ACHN (cell line): ENCODE data around the gene ACAD11.
A peak's percentile ranks its signal among the peaks of the same experiment; 100 is the strongest.
"Not testable (repeated sequence)": the region's sequence is repeated elsewhere in the genome, so short reads cannot be mapped to it uniquely, and the experiment has no call there.

ENCODE experiments used
- DNase-seq: peaks from one replicate; pipeline ENCODE4 v3.0.0-alpha.2; 2015
- in situ Hi-C: cut with HindIII; loops from 2 replicates; pipeline ENCODE4 v1.10.0; 2017; ENCODE audit warnings: low sequenced_read_pairs, low pct_ligation_motif_present, low pct_unique_long_range_greater_than_20kb

The ACAD11 gene

GRCh38 chr3:132622148-132622547, 37.5 kb downstream of the ACAD11 start:
- no peak for DNase-seq
- in situ Hi-C loops: no loop called here

GRCh38 chr3:132616780-132617179, 42.8 kb downstream of the ACAD11 start:
- in situ Hi-C loops: no loop called here
- DNase-seq: no peak

- in situ Hi-C loops: no loop called here
- DNase-seq: no peak
These were observed 43.7 kb downstream of the ACAD11 start for GRCh38 chr3:132615881-132616280.

- DNase-seq, in situ Hi-C loops: not testable (repeated sequence)
These were observed 44.3 kb downstream of the ACAD11 start for GRCh38 chr3:132615301-132615700.

GRCh38 chr3:132606620-132607019, 53.0 kb downstream of the ACAD11 start:
- in situ Hi-C loops, DNase-seq: not testable (repeated sequence)

GRCh38 chr3:132606085-132606484, 53.5 kb downstream of the ACAD11 start:
- in situ Hi-C loops: no loop called here
- no peak for DNase-seq

- in situ Hi-C loops: no loop called here
- no peak for DNase-seq
These were observed 54.2 kb downstream of the ACAD11 start for GRCh38 chr3:132605374-132605792.

GRCh38 chr3:132600614-132601013, 59.0 kb downstream of the ACAD11 start:
- DNase-seq, in situ Hi-C loops: not testable (repeated sequence)

GRCh38 chr3:132598181-132598580, 61.4 kb downstream of the ACAD11 start:
- in situ Hi-C loops: no loop called here
- DNase-seq: no peak

GRCh38 chr3:132597660-132598059, 61.9 kb downstream of the ACAD11 start:
- peak; percentile 26 for DNase-seq
- in situ Hi-C loops: no loop called here

- peak; percentile 41 for DNase-seq
- in situ Hi-C loops: no loop called here
These were observed 62.7 kb downstream of the ACAD11 start, which contains the start of gene ACKR4 for GRCh38 chr3:132596816-132597433. ACKR4 (plus strand) TSS chr3:132597270; CDS start chr3:132600398, 3,128 bp downstream.

- in situ Hi-C loops: no loop called here
- DNase-seq: no peak
These were observed 63.3 kb downstream of the ACAD11 start for GRCh38 chr3:132596326-132596725.

- in situ Hi-C loops: no loop called here
- DNase-seq: peak; percentile 21
These were observed 64.6 kb downstream of the ACAD11 start for GRCh38 chr3:132595014-132595413.

GRCh38 chr3:132594498-132594897, 65.1 kb downstream of the ACAD11 start:
- in situ Hi-C loops: no loop called here
- no peak for DNase-seq

GRCh38 chr3:132593947-132594323, 65.7 kb downstream of the ACAD11 start:
- in situ Hi-C loops: no loop called here
- peak; percentile 49 for DNase-seq

- no peak for DNase-seq
- in situ Hi-C loops: no loop called here
These were observed 66.2 kb downstream of the ACAD11 start for GRCh38 chr3:132593241-132593946.

GRCh38 chr3:132592216-132592615, 67.4 kb downstream of the ACAD11 start:
- DNase-seq: no peak
- in situ Hi-C loops: no loop called here

GRCh38 chr3:132587401-132587800, 72.2 kb downstream of the ACAD11 start:
- in situ Hi-C loops: no loop called here
- DNase-seq: no peak

GRCh38 chr3:132573797-132574211, 85.8 kb downstream of the ACAD11 start:
- in situ Hi-C loops: no loop called here

GRCh38 chr3:132570016-132570415, 89.6 kb downstream of the ACAD11 start:
- in situ Hi-C loops: no loop called here
- DNase-seq: no peak

More at GRCh38 chr3:132573797-132574211, 85.8 kb downstream of the ACAD11 start:
- DNase-seq: no peak
